WERI-Rb-1 (cell line): ENCODE results near the gene RAPGEF1.

Experiments
- DNase-seq: peaks from one replicate; pipeline ENCODE4 v3.0.0-alpha.2; 2020
- H3K27ac ChIP-seq: fragments of 250-450 bp; sonication (Bioruptor Pico); 2 replicates; pipeline ENCODE4 v1.5.1; 2020; ENCODE audit warnings: mild to moderate bottlenecking, moderate library complexity
- H3K27me3 ChIP-seq: fragments of 250-450 bp; sonication (Bioruptor Pico); 2 replicates; pipeline ENCODE4 v1.5.1; 2021; ENCODE audit warnings: mild to moderate bottlenecking, low read depth, moderate library complexity; ENCODE audit not compliant: insufficient read depth, severe bottlenecking
- H3K36me3 ChIP-seq: fragments of 250-450 bp; sonication (Bioruptor Pico); 2 replicates; pipeline ENCODE4 v1.5.1; 2020; ENCODE audit warnings: mild to moderate bottlenecking, moderate library complexity
- H3K4me3 ChIP-seq: 2 replicates; pipeline ENCODE4 v1.5.1; 2011; ENCODE audit warnings: low read depth, mild to moderate bottlenecking, control low read depth, low read length
- H3K9me3 ChIP-seq: fragments of 250-450 bp; sonication (Bioruptor Pico); 2 replicates; pipeline ENCODE4 v1.5.1; 2021; ENCODE audit warnings: mild to moderate bottlenecking, moderate library complexity; ENCODE audit not compliant: severe bottlenecking
- CTCF ChIP-seq: IDR thresholded peaks from 2 replicates; pipeline ENCODE4 v1.5.1; 2011; ENCODE audit warnings: low read depth, mild to moderate bottlenecking, control low read depth, inconsistent platforms, low read length

RAPGEF1 gene

GRCh38 chr9:131669269-131670157, 70.4 kb downstream of the RAPGEF1 start:
- DNase-seq: no peak
- TF ChIP-seq CTCF: no peak
- Histone ChIP-seq H3K9me3 (no peaks in the 10 kb centered on the region), H3K4me3 (no peak overlapping the region), H3K27me3 (no peaks in the 10 kb centered on the region), H3K27ac (no peak overlapping the region), H3K36me3 (no peaks in the 10 kb centered on the region)

GRCh38 chr9:131668439-131669268, 71.2 kb downstream of the RAPGEF1 start:
- TF ChIP-seq CTCF: peak; percentile 19; the same call in 1 of the 2 replicates
- no peak overlapping the region for H3K4me3 ChIP-seq
- H3K36me3 ChIP-seq: no peaks in the 10 kb centered on the region
- DNase-seq: no peak
- peaks cover 3% of the 10 kb centered on the region for H3K9me3 ChIP-seq
- H3K27me3 ChIP-seq: no peaks in the 10 kb centered on the region
- no peak overlapping the region for H3K27ac ChIP-seq

GRCh38 chr9:131668057-131668438, 71.8 kb downstream of the RAPGEF1 start:
- no peak for DNase-seq
- no peaks in the 10 kb centered on the region for H3K27me3 ChIP-seq
- no peak overlapping the region for H3K27ac ChIP-seq
- no peak for TF ChIP-seq CTCF
- H3K9me3 ChIP-seq: peaks cover 3% of the 10 kb centered on the region
- H3K36me3 ChIP-seq: no peaks in the 10 kb centered on the region
- no peak overlapping the region for H3K4me3 ChIP-seq

GRCh38 chr9:131667576-131667975, 72.3 kb downstream of the RAPGEF1 start:
- H3K27me3 ChIP-seq: no peaks in the 10 kb centered on the region
- no peak for TF ChIP-seq CTCF
- H3K9me3 ChIP-seq: peaks cover 3% of the 10 kb centered on the region
- H3K36me3 ChIP-seq: no peaks in the 10 kb centered on the region
- no peak overlapping the region for H3K4me3 ChIP-seq
- DNase-seq: no peak
- no peak overlapping the region for H3K27ac ChIP-seq

GRCh38 chr9:131666774-131667173, 73.1 kb downstream of the RAPGEF1 start:
- no peak overlapping the region for H3K27ac ChIP-seq
- TF ChIP-seq CTCF: no peak
- no peak overlapping the region for H3K4me3 ChIP-seq
- H3K9me3 ChIP-seq: peaks cover 3% of the 10 kb centered on the region
- no peak for DNase-seq
- no peaks in the 10 kb centered on the region for H3K36me3 ChIP-seq
- H3K27me3 ChIP-seq: no peaks in the 10 kb centered on the region
